HG03432 (cell line): ENCODE data around the gene DAGLA.
A peak's percentile ranks its signal among the peaks of the same experiment; 100 is the strongest.
"Not testable (repeated sequence)": the region's sequence is repeated elsewhere in the genome, so short reads cannot be mapped to it uniquely, and the experiment has no call there.

Experiments used
- ATAC-seq: cut with Tn5 transposase; IDR thresholded peaks from one replicate; pipeline ENCODE4 v1.9.1; 2021; ENCODE audit warnings: mild to moderate bottlenecking, moderate library complexity; ENCODE audit not compliant: unreplicated experiment

DAGLA gene

GRCh38 chr11:61679893-61680621, at the start of gene DAGLA:
Gene DAGLA, plus strand, starts transcription at chr11:61680391. Its CDS starts 39,765 bp downstream, at chr11:61720156.
- ATAC-seq = peak; percentile 64

- ATAC-seq = no peak
These were observed 48.1 kb upstream of the DAGLA start for GRCh38 chr11:61632096-61632495.

- ATAC-seq = no peak
These were observed 44.9 kb upstream of the DAGLA start for GRCh38 chr11:61635304-61635703.

GRCh38 chr11:61635787-61636186, 44.4 kb upstream of the DAGLA start:
- ATAC-seq = no peak

- ATAC-seq = no peak
These were observed 43.5 kb upstream of the DAGLA start for GRCh38 chr11:61636676-61637075.

- no peak for ATAC-seq
These were observed 42.9 kb upstream of the DAGLA start for GRCh38 chr11:61637277-61637676.

GRCh38 chr11:61639816-61640443, 40.3 kb upstream of the DAGLA start:
- ATAC-seq = no peak

GRCh38 chr11:61642162-61642561, 38.0 kb upstream of the DAGLA start:
- ATAC-seq = no peak

- ATAC-seq = no peak
These were observed 34.9 kb upstream of the DAGLA start for GRCh38 chr11:61645179-61645868.

- no peak for ATAC-seq
These were observed 32.7 kb upstream of the DAGLA start for GRCh38 chr11:61647529-61647928.

- no peak for ATAC-seq
These were observed 29.2 kb upstream of the DAGLA start for GRCh38 chr11:61650781-61651571.

- no peak for ATAC-seq
These were observed 28.1 kb upstream of the DAGLA start for GRCh38 chr11:61652135-61652534.

- ATAC-seq = no peak
These were observed 25.8 kb upstream of the DAGLA start for GRCh38 chr11:61654397-61654829.

- not testable (repeated sequence) for ATAC-seq
These were observed 24.7 kb upstream of the DAGLA start for GRCh38 chr11:61655266-61656159.

- no peak for ATAC-seq
These were observed 23.7 kb upstream of the DAGLA start for GRCh38 chr11:61656347-61657077.

- no peak for ATAC-seq
These were observed 22.5 kb upstream of the DAGLA start for GRCh38 chr11:61657566-61658290.

- no peak for ATAC-seq
These were observed 20.6 kb upstream of the DAGLA start for GRCh38 chr11:61659413-61660196.

- ATAC-seq = not testable (repeated sequence)
These were observed 19.2 kb upstream of the DAGLA start for GRCh38 chr11:61660997-61661396.
